ENCODE results near the gene RSPH1. TPM values are rescaled to one million over a fixed set of nuclear protein-coding genes. Genes with fewer than 3 reads are reported as not detected.

The RSPH1 gene
- total and polyA plus RNA-seq, 7 donors: 0.08 to 0.29 TPM; not detected in 5

DNA sequence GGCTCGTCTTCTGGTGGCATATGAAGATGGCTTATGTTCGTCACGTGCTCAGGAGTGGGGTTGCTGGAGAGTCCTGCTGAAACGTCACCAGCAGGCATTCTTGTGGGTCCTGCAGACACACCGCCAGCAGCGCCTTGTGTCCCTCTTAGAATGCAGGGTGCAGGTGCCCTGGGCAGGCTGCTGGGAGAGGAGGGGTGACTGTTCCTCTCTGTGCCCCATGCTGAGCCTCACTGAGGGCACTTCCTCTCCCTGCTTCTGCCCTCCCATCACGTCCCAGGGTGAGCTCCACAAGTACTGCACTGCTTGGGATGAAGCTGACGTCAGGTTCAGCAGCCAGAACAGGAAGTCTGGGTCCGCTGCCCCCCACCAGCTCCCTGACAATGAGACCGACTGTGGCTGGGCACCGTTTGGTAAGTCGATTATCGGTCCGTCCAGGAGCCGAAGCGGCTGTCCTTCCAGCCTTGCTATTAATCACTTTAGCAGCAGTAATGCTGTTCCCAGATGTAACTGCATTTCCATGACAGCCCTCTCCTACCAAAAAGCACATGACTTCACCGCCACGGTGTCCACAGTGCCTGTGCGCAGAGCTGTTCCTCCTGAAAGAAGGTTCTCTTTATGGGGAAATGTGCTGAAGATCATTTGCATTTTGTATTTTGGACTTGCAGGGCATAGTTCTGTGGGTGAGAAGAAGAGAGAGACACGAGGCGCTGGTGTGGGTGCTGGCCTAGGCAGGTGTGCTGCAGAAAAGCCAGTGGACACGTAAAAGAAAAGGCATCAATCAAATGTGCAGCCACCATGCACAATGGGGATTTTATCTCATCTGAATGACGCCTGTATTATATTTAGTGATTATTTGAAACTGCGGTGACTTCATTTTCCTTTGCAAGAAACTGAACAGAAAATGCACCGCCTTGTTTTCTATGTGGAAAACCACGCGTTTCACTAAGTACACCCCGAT is 38.7 kb upstream of the RSPH1 start:
- WGBS, 3 donors: 62 to 70% (median 65%) methylated on average over 28 of the region's 28 CpGs
- no peaks in the 10 kb centered on the region for H3K27me3 ChIP-seq (ENCODE audit: insufficient read depth in 3 of 3, low read length in 2 of 3)
- H3K4me1 ChIP-seq: peaks cover 26% of the 10 kb centered on the region
- DNase-seq (peak in 1 of 2 donors; percentile 72), ATAC-seq (no peak)
- H3K4me3 ChIP-seq: no peak overlapping the region
- peaks cover 0 to 30% of the 10 kb centered on the region in 2 donors for H3K36me3 ChIP-seq (ENCODE audit: insufficient read depth in 1 of 2, low read depth in 1 of 2)
- intact Hi-C loops (cut with DNase I): loop anchor here in 1 of 2 donors (10.0 kb wide), 1 partner anchor 440 kb away; the partner anchor contains the start of gene PKNOX1
- H3K9me3 ChIP-seq: no peaks in the 10 kb centered on the region
- TF ChIP-seq, protein P1, sequence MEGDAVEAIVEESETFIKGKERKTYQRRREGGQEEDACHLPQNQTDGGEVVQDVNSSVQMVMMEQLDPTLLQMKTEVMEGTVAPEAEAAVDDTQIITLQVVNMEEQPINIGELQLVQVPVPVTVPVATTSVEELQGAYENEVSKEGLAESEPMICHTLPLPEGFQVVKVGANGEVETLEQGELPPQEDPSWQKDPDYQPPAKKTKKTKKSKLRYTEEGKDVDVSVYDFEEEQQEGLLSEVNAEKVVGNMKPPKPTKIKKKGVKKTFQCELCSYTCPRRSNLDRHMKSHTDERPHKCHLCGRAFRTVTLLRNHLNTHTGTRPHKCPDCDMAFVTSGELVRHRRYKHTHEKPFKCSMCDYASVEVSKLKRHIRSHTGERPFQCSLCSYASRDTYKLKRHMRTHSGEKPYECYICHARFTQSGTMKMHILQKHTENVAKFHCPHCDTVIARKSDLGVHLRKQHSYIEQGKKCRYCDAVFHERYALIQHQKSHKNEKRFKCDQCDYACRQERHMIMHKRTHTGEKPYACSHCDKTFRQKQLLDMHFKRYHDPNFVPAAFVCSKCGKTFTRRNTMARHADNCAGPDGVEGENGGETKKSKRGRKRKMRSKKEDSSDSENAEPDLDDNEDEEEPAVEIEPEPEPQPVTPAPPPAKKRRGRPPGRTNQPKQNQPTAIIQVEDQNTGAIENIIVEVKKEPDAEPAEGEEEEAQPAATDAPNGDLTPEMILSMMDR (IDR thresholded peaks at IDR 0.05): no peak
- H3K27ac ChIP-seq: peak overlapping the region; percentile 88

DNA sequence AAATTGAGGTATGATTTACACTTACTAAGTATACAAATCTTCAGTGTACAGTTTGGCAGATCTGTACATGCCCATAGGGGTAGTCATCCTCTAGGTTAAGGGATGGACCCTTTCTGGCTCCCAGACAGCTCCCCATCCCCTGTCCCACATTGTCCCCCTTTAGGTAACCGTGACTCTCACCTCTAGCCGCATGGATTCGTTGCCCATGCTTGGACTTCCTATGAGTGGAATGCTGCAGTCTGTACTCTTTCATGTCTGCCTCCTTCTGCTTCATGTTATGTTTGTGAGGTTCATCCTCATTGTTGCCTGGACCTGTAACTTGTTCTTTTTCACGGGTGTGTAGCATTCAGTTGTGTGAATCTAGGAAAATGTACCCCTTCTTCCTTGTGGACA is 37.9 kb upstream of the RSPH1 start:
- Histone ChIP-seq H3K4me1 (peaks cover 26% of the 10 kb centered on the region), H3K27ac (peak overlapping the region; percentile 88), H3K4me3 (peak overlapping the region; percentile 31), H3K9me3 (no peaks in the 10 kb centered on the region), H3K27me3 (ENCODE audit: insufficient read depth in 3 of 3, low read length in 2 of 3) (no peaks in the 10 kb centered on the region), H3K36me3 (ENCODE audit: insufficient read depth in 1 of 2, low read depth in 1 of 2) (peaks cover 0 to 23% of the 10 kb centered on the region in 2 donors)
- intact Hi-C loops (cut with DNase I): loop anchor here in 1 of 2 donors (10.0 kb wide), 1 partner anchor 441 kb away; the partner anchor contains the start of gene PKNOX1
- WGBS, 3 donors: 73 to 83% (median 74%) methylated on average over 4 of the region's 4 CpGs
- ATAC-seq: no peak
- DNase-seq: no peak
- TF ChIP-seq, protein P1 (IDR thresholded peaks at IDR 0.05): no peak

DNA sequence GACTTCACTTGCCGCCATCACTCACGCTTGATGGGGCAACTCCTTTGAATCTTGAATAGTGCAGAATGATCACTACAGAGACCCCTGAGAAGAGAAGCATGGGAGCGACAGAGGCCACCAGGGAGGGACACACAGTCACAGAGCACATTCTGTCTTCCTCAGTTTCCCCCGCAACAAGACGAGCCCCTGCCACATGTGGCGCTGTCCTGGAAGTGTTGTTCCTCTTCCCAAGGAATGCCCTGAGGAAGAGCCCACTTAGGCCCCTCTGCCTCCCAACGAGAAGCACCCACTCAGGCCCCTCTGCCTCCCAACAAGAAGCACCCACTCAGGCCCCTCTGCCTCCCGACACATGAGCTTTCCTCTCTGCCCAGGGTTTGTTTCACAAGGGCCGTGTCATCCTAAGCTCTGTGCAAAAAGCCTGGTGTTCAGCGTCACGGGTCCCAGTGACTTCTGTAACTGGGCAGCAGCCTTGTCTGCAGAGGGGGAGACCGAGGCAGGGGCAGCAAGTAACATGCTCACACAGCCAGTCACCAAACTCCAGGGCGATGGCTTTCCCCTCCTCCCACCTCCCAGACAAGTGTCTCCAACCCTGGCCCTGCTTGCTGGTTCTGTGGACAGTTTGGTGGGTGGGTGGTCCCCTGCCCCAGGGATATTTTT is 37.4 kb upstream of the RSPH1 start:
- TF ChIP-seq, protein P1 (IDR thresholded peaks at IDR 0.05): no peak
- H3K9me3 ChIP-seq: no peaks in the 10 kb centered on the region
- peak overlapping the region; percentile 88 for H3K27ac ChIP-seq
- peak overlapping the region; percentile 31 for H3K4me3 ChIP-seq
- H3K36me3 ChIP-seq (ENCODE audit: insufficient read depth in 1 of 2, low read depth in 1 of 2): peaks cover 0 to 23% of the 10 kb centered on the region in 2 donors
- no peak for DNase-seq
- intact Hi-C loops (cut with DNase I): loop anchor here in 1 of 2 donors (10.0 kb wide), 1 partner anchor 441 kb away; the partner anchor contains the start of gene PKNOX1
- no peaks in the 10 kb centered on the region for H3K27me3 ChIP-seq (ENCODE audit: insufficient read depth in 3 of 3, low read length in 2 of 3)
- no peak for ATAC-seq
- 86 to 89% (median 89%) methylated on average over 13 of the region's 13 CpGs for WGBS, 3 donors
- H3K4me1 ChIP-seq: peaks cover 31% of the 10 kb centered on the region

DNA sequence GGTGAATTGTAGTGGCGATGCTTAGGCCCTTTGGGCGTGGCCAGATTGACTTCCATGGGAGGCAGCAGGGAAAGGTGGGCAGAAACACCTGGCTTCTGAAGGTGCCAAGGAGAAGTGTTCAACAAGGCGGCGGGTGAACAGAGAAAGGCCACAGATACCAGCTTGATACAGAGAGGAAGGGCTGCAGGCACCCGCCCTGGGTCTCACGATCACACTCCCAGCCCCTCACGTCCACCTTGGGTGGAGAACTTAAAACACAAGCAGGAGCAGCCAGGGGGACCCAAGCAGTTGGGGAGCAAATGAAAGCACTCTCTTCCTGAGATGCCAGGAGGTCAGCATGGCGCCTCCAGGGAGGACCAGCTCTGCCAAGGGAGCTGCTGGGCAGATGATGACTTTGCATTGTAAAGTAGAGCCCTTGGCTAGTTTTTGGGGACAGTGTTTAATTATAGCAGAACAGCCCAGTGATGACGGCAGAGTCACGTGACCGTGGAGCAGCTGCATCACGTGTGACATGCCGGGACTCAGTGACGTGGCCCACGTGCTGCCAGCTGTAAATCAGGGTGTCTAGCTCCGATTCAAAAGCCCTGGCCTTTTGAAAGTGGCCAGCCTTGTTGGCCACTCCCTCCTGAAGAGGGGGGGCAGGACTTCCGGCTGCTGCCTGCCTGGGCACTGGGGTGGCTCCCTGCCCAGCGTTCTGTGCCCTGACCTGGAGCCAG is 36.6 kb upstream of the RSPH1 start:
- ATAC-seq: peak; percentile 85 to 94 (median 89)
- TF ChIP-seq, protein P1 (IDR thresholded peaks at IDR 0.05): no peak
- 33 to 43% (median 43%) methylated on average over 18 of the region's 18 CpGs for WGBS, 3 donors
- Histone ChIP-seq H3K27ac (peak overlapping the region; percentile 88), H3K4me1 (peaks cover 36% of the 10 kb centered on the region), H3K36me3 (ENCODE audit: insufficient read depth in 1 of 2, low read depth in 1 of 2) (peaks cover 0 to 23% of the 10 kb centered on the region in 2 donors), H3K4me3 (peak overlapping the region; percentile 31), H3K27me3 (ENCODE audit: insufficient read depth in 3 of 3, low read length in 2 of 3) (no peaks in the 10 kb centered on the region), H3K9me3 (no peaks in the 10 kb centered on the region)
- peak; percentile 88 to 96 for DNase-seq
- intact Hi-C loops (cut with DNase I): loop anchor here in 1 of 2 donors (10.0 kb wide), 1 partner anchor 442 kb away; the partner anchor contains the start of gene PKNOX1
